ENCODE results near the gene BDP1.

DNA sequence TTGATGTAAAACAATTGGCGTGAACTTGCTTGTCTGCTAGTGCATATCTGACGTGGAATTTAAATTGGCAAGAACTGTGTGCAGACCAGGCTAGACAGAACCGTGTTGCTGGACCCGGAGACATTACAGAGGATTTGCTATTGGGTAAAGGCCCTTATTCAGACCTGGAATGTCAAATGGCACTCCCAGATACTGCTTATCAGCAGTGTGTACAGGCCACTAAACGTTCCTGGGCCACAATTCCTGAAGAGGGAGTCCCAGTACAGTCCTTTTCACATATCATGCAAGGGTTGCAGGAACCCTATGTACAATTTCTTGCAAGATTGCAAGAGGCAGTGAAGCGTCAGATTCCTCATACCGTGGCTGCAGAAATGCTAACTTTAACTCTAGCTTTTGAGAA is 118.1 kb downstream of the BDP1 start:
- TF ChIP-seq, protein P1, sequence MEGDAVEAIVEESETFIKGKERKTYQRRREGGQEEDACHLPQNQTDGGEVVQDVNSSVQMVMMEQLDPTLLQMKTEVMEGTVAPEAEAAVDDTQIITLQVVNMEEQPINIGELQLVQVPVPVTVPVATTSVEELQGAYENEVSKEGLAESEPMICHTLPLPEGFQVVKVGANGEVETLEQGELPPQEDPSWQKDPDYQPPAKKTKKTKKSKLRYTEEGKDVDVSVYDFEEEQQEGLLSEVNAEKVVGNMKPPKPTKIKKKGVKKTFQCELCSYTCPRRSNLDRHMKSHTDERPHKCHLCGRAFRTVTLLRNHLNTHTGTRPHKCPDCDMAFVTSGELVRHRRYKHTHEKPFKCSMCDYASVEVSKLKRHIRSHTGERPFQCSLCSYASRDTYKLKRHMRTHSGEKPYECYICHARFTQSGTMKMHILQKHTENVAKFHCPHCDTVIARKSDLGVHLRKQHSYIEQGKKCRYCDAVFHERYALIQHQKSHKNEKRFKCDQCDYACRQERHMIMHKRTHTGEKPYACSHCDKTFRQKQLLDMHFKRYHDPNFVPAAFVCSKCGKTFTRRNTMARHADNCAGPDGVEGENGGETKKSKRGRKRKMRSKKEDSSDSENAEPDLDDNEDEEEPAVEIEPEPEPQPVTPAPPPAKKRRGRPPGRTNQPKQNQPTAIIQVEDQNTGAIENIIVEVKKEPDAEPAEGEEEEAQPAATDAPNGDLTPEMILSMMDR (conservative IDR thresholded peaks at IDR 0.05), result no peak
- no peak for TF ChIP-seq ZFX (IDR thresholded peaks at IDR 0.05)

All from C4-2B (cell line).